Activated CD4-positive, alpha-beta T cell treated with anti-CD3 and anti-CD28 coated beads, Interleukin-2, amount 50 U/mL, for 4 hours (primary cell): ENCODE measurements around the gene MFSD2B.

Experiments
- DNase-seq, 2 experiments: peaks; one replicate each; pipeline ENCODE4 v3.0.0-alpha.2; 2020

The MFSD2B gene

GRCh38 chr2:24052951-24053350 is 43.1 kb downstream of the MFSD2B start:
- DNase-seq = no peak

DNA sequence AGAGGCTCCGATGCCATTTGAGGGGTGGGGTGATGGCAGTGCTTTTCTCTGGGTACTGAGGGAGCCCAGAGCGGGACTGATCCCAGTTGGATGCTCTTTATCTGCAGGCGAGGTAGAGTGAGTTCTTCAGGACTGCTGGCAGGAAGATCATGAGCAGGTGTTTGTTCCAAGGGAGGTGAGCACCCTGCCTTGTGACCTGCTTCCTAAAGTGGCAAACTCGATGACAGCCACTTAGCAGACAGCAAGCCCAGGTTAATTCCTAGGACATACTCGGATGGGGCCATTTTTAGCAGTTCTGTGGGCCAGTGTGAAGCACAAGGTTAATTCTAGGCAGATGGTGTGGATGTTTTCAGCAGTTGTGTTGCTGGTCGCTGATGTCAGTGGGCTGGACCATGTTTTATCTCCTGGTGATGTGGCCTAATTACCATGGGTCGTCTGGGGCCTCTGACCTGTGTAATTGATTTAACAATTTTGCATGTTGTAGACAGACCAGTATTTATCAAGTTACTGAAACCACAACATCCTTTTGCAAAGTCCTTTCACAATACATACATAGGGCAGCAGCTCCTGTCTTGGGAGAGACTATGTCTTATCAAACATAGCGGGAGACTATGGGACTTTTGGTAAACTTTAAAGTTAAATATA is 44.6 kb downstream of the MFSD2B start:
- DNase-seq = no peak

DNA sequence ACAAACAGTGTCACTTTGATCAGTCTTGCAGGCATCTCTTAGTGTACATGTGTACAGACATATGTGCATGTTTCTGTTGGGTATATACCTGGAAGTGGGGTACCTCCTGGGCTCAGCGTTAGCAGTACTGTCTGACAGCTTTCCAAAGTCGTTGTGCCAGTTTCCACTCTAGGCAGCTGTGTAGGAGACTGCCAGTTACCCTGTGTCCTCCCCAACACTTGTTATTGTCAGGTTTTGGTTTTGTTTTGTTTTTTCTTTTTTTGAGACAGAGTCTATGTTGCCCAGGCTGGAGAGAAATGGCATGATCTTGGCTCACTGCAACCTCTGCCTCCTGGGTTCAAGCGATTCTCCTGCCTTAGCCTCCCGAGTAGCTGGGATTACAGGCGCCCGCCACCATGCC is 45.9 kb downstream of the MFSD2B start:
- DNase-seq = no peak

DNA sequence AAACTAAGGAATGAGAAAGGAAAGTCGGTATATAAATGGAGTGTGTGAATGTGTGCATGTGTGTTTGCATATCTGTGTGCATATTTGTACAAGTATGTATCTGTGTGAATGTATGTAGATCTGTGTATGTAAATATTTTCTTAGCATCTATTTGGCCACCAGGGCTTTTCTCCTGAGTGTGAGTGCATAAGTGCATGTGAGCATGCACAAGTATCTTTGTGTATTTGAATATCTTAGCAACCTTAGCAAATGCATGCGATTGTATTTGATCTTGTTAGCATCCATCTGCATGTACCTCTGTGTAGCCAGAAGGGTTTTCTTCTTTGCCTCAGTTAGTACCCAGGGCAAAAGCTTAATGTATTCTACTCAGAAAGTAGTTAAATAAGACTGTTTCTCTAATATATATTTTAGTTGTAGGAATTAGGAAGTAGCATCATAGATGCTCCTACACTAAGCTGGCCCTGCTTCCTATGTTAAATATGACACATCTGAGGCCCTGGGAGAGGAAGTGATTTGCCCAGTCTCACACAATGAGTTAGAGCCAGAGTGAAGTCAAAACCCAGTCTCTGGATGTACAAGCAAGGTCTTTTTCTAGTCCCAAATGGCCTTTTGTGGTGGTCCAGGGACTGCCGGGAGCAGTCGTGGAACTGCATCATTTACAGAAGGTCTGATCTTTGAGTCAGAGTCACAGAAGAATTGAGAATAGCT is 48.8 kb downstream of the MFSD2B start:
- DNase-seq = no peak

GRCh38 chr2:24065341-24065740 is 55.5 kb downstream of the MFSD2B start:
- no peak for DNase-seq

DNA sequence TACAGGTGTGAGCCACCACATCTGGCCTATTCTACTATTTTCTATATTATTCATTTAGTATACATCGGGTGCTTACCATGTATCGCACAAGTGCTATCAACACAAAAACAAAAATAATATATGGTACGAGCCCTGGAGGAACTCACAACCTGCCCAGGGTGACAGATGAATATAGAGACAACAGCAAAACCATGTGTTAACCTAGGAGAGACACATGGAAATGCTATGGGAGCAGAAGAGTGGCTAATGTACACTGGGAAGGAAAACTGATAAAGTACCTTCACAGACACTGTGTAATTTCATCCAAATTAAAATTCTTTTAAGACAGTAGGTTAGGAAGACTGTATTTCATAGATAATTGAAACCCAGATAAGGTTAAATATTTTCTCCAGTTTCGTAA is 62.4 kb downstream of the MFSD2B start:
- no peak for DNase-seq

DNA sequence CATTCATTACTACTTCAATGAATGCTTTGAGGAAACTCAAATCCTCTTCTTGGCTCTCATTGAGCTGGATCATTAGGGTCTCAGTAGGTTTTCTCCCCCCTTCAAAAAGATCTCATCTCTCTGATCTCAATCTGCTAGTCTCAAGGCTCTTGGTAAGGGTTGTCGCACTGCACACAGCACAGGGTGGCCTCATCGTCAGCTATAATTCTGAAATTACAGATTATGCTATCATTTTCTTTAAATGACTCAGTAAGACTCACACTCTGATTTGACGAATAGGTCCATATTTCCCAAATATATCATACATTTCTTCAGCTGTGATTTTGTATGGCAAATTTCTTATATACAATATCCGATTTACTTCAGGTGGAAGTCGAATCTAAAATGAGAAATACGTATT is 63.9 kb downstream of the MFSD2B start:
- no peak for DNase-seq

DNA sequence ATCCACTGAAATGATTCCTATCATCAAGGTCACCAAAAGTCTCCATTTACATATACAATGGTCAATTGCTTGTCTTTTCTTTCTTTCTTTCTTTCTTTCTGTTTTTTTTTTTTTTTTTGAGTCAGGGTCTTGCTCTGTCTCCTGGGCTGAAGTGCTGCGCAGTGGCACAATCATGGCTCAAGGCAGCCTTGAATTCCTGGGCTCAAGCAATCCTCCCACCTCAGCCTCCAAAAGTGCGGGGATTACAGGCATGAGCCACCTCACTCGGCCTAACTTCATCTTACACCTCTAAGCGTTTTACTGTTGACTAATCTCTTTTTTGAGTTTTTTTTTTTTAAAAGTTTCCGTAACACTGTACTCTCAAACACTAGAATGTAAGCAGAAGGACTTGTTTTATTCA is 65.4 kb downstream of the MFSD2B start:
- no peak for DNase-seq
